CD14-positive monocyte (primary cell): ENCODE data around the gene EARS2. TPM values are rescaled to one million over a fixed set of nuclear protein-coding genes. Genes with fewer than 3 reads are reported as not detected.

ENCODE experiments used
- DNase-seq, 3 donors: peaks; one replicate each; pipeline ENCODE4 v3.0.0-alpha.2; 2011 to 2022
- H2AFZ ChIP-seq: 2 replicates; pipeline ENCODE4 v1.6.0; 2012; ENCODE audit warnings: mild to moderate bottlenecking, low read depth, low read length, inconsistent platforms; ENCODE audit not compliant: insufficient read depth, poor library complexity, severe bottlenecking
- H3K27ac ChIP-seq, 2 donors: 1 replicate in 1 of 2; 2 replicates in 1 of 2; pipeline ENCODE4 v1.5.1; 2012 to 2013; ENCODE audit warnings: low read length in 2 of 2, control low read depth in 1 of 2, inconsistent platforms in 1 of 2, low read depth in 1 of 2, mild to moderate bottlenecking in 1 of 2
- H3K27me3 ChIP-seq, 2 donors: one replicate each; pipeline versions ENCODE4 v1.6.0 to v1.6.1; 2011 to 2013; ENCODE audit warnings: low read length in 2 of 2; ENCODE audit not compliant: control insufficient read depth in 2 of 2, insufficient read depth in 2 of 2
- H3K36me3 ChIP-seq, 2 donors: replicated peaks in 1 of 2; 1 replicate in 1 of 2; 2 replicates in 1 of 2; pipeline versions ENCODE4 v1.5.1 to v1.6.1; 2012 to 2013; ENCODE audit warnings: low read length in 2 of 2, control low read depth in 1 of 2, inconsistent platforms in 1 of 2, mild to moderate bottlenecking in 1 of 2; ENCODE audit not compliant: insufficient read depth in 2 of 2, control insufficient read depth in 1 of 2
- H3K4me1 ChIP-seq, 2 donors: 1 replicate in 1 of 2; 2 replicates in 1 of 2; pipeline versions ENCODE4 v1.5.1 to v1.6.1; 2012 to 2013; ENCODE audit warnings: low read length in 2 of 2, control low read depth in 1 of 2, inconsistent platforms in 1 of 2, mild to moderate bottlenecking in 1 of 2, moderate library complexity in 1 of 2; ENCODE audit not compliant: insufficient read depth in 2 of 2, control insufficient read depth in 1 of 2
- H3K4me2 ChIP-seq: replicated peaks from 2 replicates; pipeline ENCODE3; 2012; ENCODE audit warnings: low read length, moderate library complexity, mild to moderate bottlenecking; ENCODE audit not compliant: poor library complexity, severe bottlenecking; ENCODE audit errors: extremely low read depth
- H3K4me3 ChIP-seq, 3 experiments: fragments of 200-600 bp in 1 of 3; sonication (generic) in 1 of 3; replicated peaks in 1 of 3; 1 replicate in 2 of 3; 2 replicates in 1 of 3; pipeline ENCODE4 v1.5.1; 2011 to 2013; ENCODE audit warnings: low read length in 3 of 3, mild to moderate bottlenecking in 3 of 3, control low read depth in 2 of 3, low read depth in 2 of 3, inconsistent platforms in 1 of 3, moderate library complexity in 1 of 3
- H3K79me2 ChIP-seq: 2 replicates; pipeline ENCODE4 v1.6.0; 2012; ENCODE audit warnings: mild to moderate bottlenecking, control low read depth, inconsistent platforms, low read length, moderate library complexity; ENCODE audit not compliant: insufficient read depth
- H3K9ac ChIP-seq: 2 replicates; pipeline ENCODE4 v1.6.0; 2017; ENCODE audit warnings: low read length, mild to moderate bottlenecking; ENCODE audit not compliant: insufficient read depth, poor library complexity, severe bottlenecking
- H3K9me3 ChIP-seq, 2 donors: replicated peaks in 1 of 2; 1 replicate in 1 of 2; 2 replicates in 1 of 2; pipeline versions ENCODE4 v1.5.1 to v1.6.1; 2012 to 2013; ENCODE audit warnings: low read length in 2 of 2, control low read depth in 1 of 2; ENCODE audit not compliant: control insufficient read depth in 1 of 2, insufficient read depth in 1 of 2
- H4K20me1 ChIP-seq: 2 replicates; pipeline ENCODE4 v1.6.0; 2012; ENCODE audit warnings: mild to moderate bottlenecking, low read length, control low read depth, moderate library complexity; ENCODE audit not compliant: insufficient read depth
- H3K27ac Mint-ChIP-seq, 7 donors: one replicate each; pipeline ENCODE4 v1.8.0; 2020; ENCODE audit warnings: mild to moderate bottlenecking in 7 of 7, mixed read lengths in 7 of 7, moderate library complexity in 6 of 7, inconsistent platforms in 2 of 7
- H3K27me3 Mint-ChIP-seq, 3 donors: one replicate each; pipeline ENCODE4 v1.8.0; 2021 to 2022; ENCODE audit warnings: low read depth in 3 of 3, mild to moderate bottlenecking in 3 of 3, mixed read lengths in 3 of 3, moderate library complexity in 3 of 3, inconsistent platforms in 1 of 3
- H3K36me3 Mint-ChIP-seq, 2 donors: one replicate each; pipeline ENCODE4 v1.8.0; 2020; ENCODE audit warnings: mixed read lengths in 2 of 2, inconsistent platforms in 1 of 2, mild to moderate bottlenecking in 1 of 2
- H3K4me1 Mint-ChIP-seq: one replicate; pipeline ENCODE4 v1.8.0; 2020; ENCODE audit warnings: mild to moderate bottlenecking, mixed read lengths
- H3K4me3 Mint-ChIP-seq, 2 donors: one replicate each; pipeline ENCODE4 v1.8.0; 2020; ENCODE audit warnings: mild to moderate bottlenecking in 2 of 2, mixed read lengths in 2 of 2, moderate library complexity in 1 of 2
- H3K9me3 Mint-ChIP-seq, 7 donors: one replicate each; pipeline ENCODE4 v1.8.0; 2020 to 2022; ENCODE audit warnings: mixed read lengths in 7 of 7, mild to moderate bottlenecking in 6 of 7, moderate library complexity in 6 of 7, inconsistent platforms in 2 of 7
- CTCF ChIP-seq: fragments of 200-600 bp; IDR thresholded peaks from one replicate; pipeline ENCODE4 v1.8.0; 2022; ENCODE audit warnings: antibody characterized with exemption, mild to moderate bottlenecking
- WGBS: methylation state at CpG from one replicate; pipeline ENCODE4 v1.1.5; 2013; ENCODE audit warnings: missing lambda C conversion rate; ENCODE audit not compliant: insufficient coverage; 5-methylcytosine and 5-hydroxymethylcytosine counted together
- intact Hi-C, 2 donors: fragments of 100-400 bp; cut with micrococcal nuclease; formaldehyde crosslinking; loops; one replicate each; pipeline versions ENCODE4 v1.15.0 to v1.15.1; 2023
- polyA plus RNA-seq, 3 donors: library from polyadenylated mRNA; depleted of rRNA in 1 of 3; unstranded in 2 of 3; stranded (reverse) in 1 of 3; fragments of 300-500 nt in 2 of 3; fragments of >200 nt in 1 of 3; fragmentation: Illumina TruSeq in 2 of 3; gene quantifications; 1 replicate in 2 of 3; 2 replicates in 1 of 3; pipeline ENCODE4 v1.2.3, GENCODE V29; 2012 to 2021

Gene EARS2
- polyA plus RNA-seq, 3 donors = 2.9 to 4.7 (median 4.2) TPM

GRCh38 chr16:23577493-23577892 lies 20.3 kb upstream of the EARS2 start:
- H2AFZ ChIP-seq = no peak overlapping the region
- Mint-ChIP-seq H3K27me3 (no peaks in the 10 kb centered on the region), H3K36me3 (peaks cover 51 to 55% of the 10 kb centered on the region in 2 donors), H3K4me1 (peaks cover 10% of the 10 kb centered on the region), H3K4me3 (no peak overlapping the region), H3K9me3 (peaks cover 0 to 2% (median 0%) of the 10 kb centered on the region in 7 donors), H3K27ac (no peak overlapping the region)
- no peaks in the 10 kb centered on the region for H3K27me3 ChIP-seq
- no CpG with 5 or more reads among the region's 2 CpGs for WGBS
- no peak overlapping the region for H3K4me2 ChIP-seq
- no peaks in the 10 kb centered on the region for H4K20me1 ChIP-seq
- DNase-seq = no peak
- H3K27ac ChIP-seq = peak overlapping the region in 1 of 2 donors; percentile 38
- H3K4me1 ChIP-seq = peaks cover 9 to 13% of the 10 kb centered on the region in 2 donors
- TF ChIP-seq CTCF = no peak
- peak overlapping the region; percentile 9 for H3K9ac ChIP-seq
- peaks cover 35 to 68% of the 10 kb centered on the region in 2 donors for H3K36me3 ChIP-seq
- H3K79me2 ChIP-seq = no peaks in the 10 kb centered on the region
- intact Hi-C loops = no loop called here
- H3K9me3 ChIP-seq = no peaks in the 10 kb centered on the region
- H3K4me3 ChIP-seq = no peak overlapping the region

GRCh38 chr16:23575834-23576233 lies 18.7 kb upstream of the EARS2 start:
- H3K27me3 ChIP-seq = no peaks in the 10 kb centered on the region
- Mint-ChIP-seq H3K27ac (no peak overlapping the region), H3K4me1 (peaks cover 24% of the 10 kb centered on the region), H3K9me3 (peaks cover 0 to 2% (median 0%) of the 10 kb centered on the region in 7 donors), H3K27me3 (no peaks in the 10 kb centered on the region), H3K36me3 (peaks cover 45 to 52% of the 10 kb centered on the region in 2 donors), H3K4me3 (no peak overlapping the region)
- H2AFZ ChIP-seq = no peak overlapping the region
- H3K9ac ChIP-seq = no peak overlapping the region
- TF ChIP-seq CTCF = no peak
- peaks cover 24 to 60% of the 10 kb centered on the region in 2 donors for H3K36me3 ChIP-seq
- no peaks in the 10 kb centered on the region for H3K9me3 ChIP-seq
- no CpG with 5 or more reads among the region's 3 CpGs for WGBS
- no peaks in the 10 kb centered on the region for H4K20me1 ChIP-seq
- H3K79me2 ChIP-seq = no peaks in the 10 kb centered on the region
- H3K4me3 ChIP-seq = no peak overlapping the region
- H3K4me1 ChIP-seq = peaks cover 21 to 24% of the 10 kb centered on the region in 2 donors
- DNase-seq = no peak
- H3K4me2 ChIP-seq = no peak overlapping the region
- H3K27ac ChIP-seq = no peak overlapping the region
- intact Hi-C loops = no loop called here
